Mesodermal cell (in vitro differentiated cells): ENCODE results near the gene FAM237B.

Experiments
- H3K27ac ChIP-seq: 2 replicates; pipeline ENCODE4 v1.7.0; 2013; ENCODE audit warnings: mild to moderate bottlenecking, low read depth, low read length, moderate library complexity; ENCODE audit not compliant: severe bottlenecking
- H3K36me3 ChIP-seq: 2 replicates; pipeline ENCODE4 v1.7.1; 2013; ENCODE audit warnings: mild to moderate bottlenecking, low read length, moderate library complexity; ENCODE audit not compliant: control insufficient read depth, insufficient read depth
- H3K4me1 ChIP-seq: one replicate; pipeline ENCODE4 v1.7.1; 2013; ENCODE audit warnings: mild to moderate bottlenecking, low read length; ENCODE audit not compliant: insufficient read depth, control insufficient read depth, poor library complexity, severe bottlenecking
- H3K4me3 ChIP-seq: 2 replicates; pipeline ENCODE4 v1.7.0; 2013; ENCODE audit warnings: low read length, control low read depth, mild to moderate bottlenecking; ENCODE audit not compliant: insufficient read depth, poor library complexity, severe bottlenecking; ENCODE audit errors: extremely low read depth
- H3K9me3 ChIP-seq: 2 replicates; pipeline ENCODE4 v1.7.1; 2013; ENCODE audit warnings: mild to moderate bottlenecking, low read length, moderate library complexity; ENCODE audit not compliant: control insufficient read depth
- WGBS, 2 experiments: methylation state at CpG; one replicate each; pipeline ENCODE4 v1.1.5; 2013; ENCODE audit warnings: missing lambda C conversion rate in 2 of 2; ENCODE audit not compliant: insufficient coverage in 2 of 2; 5-methylcytosine and 5-hydroxymethylcytosine counted together

Gene FAM237B

GRCh38 chr7:90290244-90291113 is 30.6 kb downstream of the FAM237B start:
- 82 to 88% methylated on average over 1 to 3 of the region's 3 CpGs for WGBS, 2 experiments
- H3K9me3 ChIP-seq = peaks cover 5% of the 10 kb centered on the region
- no peak overlapping the region for H3K4me3 ChIP-seq
- no peaks in the 10 kb centered on the region for H3K4me1 ChIP-seq
- no peak overlapping the region for H3K27ac ChIP-seq
- H3K36me3 ChIP-seq = no peaks in the 10 kb centered on the region

- Histone ChIP-seq H3K4me3 (no peak overlapping the region), H3K9me3 (no peaks in the 10 kb centered on the region), H3K27ac (no peak overlapping the region), H3K36me3 (no peaks in the 10 kb centered on the region), H3K4me1 (no peaks in the 10 kb centered on the region)
- 80% methylated on average over 1 of the region's 3 CpGs; no CpG with 5 or more reads in 1 of the 2 experiments for WGBS, 2 experiments
Observed at GRCh38 chr7:90288154-90288553, 33.0 kb downstream of the FAM237B start.

- H3K4me1 ChIP-seq = no peaks in the 10 kb centered on the region
- 89 to 95% methylated on average over 3 of the region's 5 CpGs for WGBS, 2 experiments
- H3K27ac ChIP-seq = no peak overlapping the region
- no peaks in the 10 kb centered on the region for H3K9me3 ChIP-seq
- H3K36me3 ChIP-seq = no peaks in the 10 kb centered on the region
- H3K4me3 ChIP-seq = no peak overlapping the region
Observed at GRCh38 chr7:90276033-90276728, 44.9 kb downstream of the FAM237B start.

GRCh38 chr7:90274161-90274560 is 46.9 kb downstream of the FAM237B start:
- no peaks in the 10 kb centered on the region for H3K9me3 ChIP-seq
- no peaks in the 10 kb centered on the region for H3K36me3 ChIP-seq
- H3K27ac ChIP-seq = no peak overlapping the region
- H3K4me3 ChIP-seq = no peak overlapping the region
- H3K4me1 ChIP-seq = no peaks in the 10 kb centered on the region

GRCh38 chr7:90272242-90272641 is 48.9 kb downstream of the FAM237B start:
- WGBS, 2 experiments = 80% methylated on average over 1 of the region's 2 CpGs; no CpG with 5 or more reads in 1 of the 2 experiments

GRCh38 chr7:90271753-90272152 is 49.4 kb downstream of the FAM237B start:
- H3K36me3 ChIP-seq = no peaks in the 10 kb centered on the region
- 93% methylated on average over 2 of the region's 2 CpGs; no CpG with 5 or more reads in 1 of the 2 experiments for WGBS, 2 experiments
- no peak overlapping the region for H3K4me3 ChIP-seq
- H3K27ac ChIP-seq = no peak overlapping the region
- no peaks in the 10 kb centered on the region for H3K9me3 ChIP-seq
- H3K4me1 ChIP-seq = no peaks in the 10 kb centered on the region

More at GRCh38 chr7:90272242-90272641, 48.9 kb downstream of the FAM237B start:
- Histone ChIP-seq H3K9me3 (no peaks in the 10 kb centered on the region), H3K36me3 (no peaks in the 10 kb centered on the region), H3K27ac (no peak overlapping the region), H3K4me1 (no peaks in the 10 kb centered on the region), H3K4me3 (no peak overlapping the region)

GRCh38 chr7:90270431-90271178 is 50.5 kb downstream of the FAM237B start:
- WGBS, 2 experiments = 100% methylated on average over 2 of the region's 2 CpGs; no CpG with 5 or more reads in 1 of the 2 experiments
- Histone ChIP-seq H3K4me1 (no peaks in the 10 kb centered on the region), H3K4me3 (no peak overlapping the region), H3K36me3 (no peaks in the 10 kb centered on the region), H3K27ac (no peak overlapping the region), H3K9me3 (no peaks in the 10 kb centered on the region)

- no peaks in the 10 kb centered on the region for H3K36me3 ChIP-seq
- H3K27ac ChIP-seq = no peak overlapping the region
- no peak overlapping the region for H3K4me3 ChIP-seq
- no peaks in the 10 kb centered on the region for H3K9me3 ChIP-seq
- no peaks in the 10 kb centered on the region for H3K4me1 ChIP-seq
- WGBS, 2 experiments = 75 to 93% methylated on average over 1 of the region's 1 CpG
Observed at GRCh38 chr7:90269163-90269562, 51.9 kb downstream of the FAM237B start.

GRCh38 chr7:90267263-90267858 is 53.7 kb downstream of the FAM237B start:
- Histone ChIP-seq H3K4me3 (no peak overlapping the region), H3K4me1 (no peaks in the 10 kb centered on the region), H3K9me3 (no peaks in the 10 kb centered on the region), H3K27ac (no peak overlapping the region), H3K36me3 (no peaks in the 10 kb centered on the region)
- WGBS, 2 experiments = 90% methylated on average over 2 of the region's 5 CpGs; no CpG with 5 or more reads in 1 of the 2 experiments

GRCh38 chr7:90266808-90267207 is 54.3 kb downstream of the FAM237B start:
- Histone ChIP-seq H3K9me3 (no peaks in the 10 kb centered on the region), H3K36me3 (no peaks in the 10 kb centered on the region), H3K4me3 (no peak overlapping the region), H3K27ac (no peak overlapping the region), H3K4me1 (no peaks in the 10 kb centered on the region)
- WGBS, 2 experiments = 80% methylated on average over 1 of the region's 3 CpGs; no CpG with 5 or more reads in 1 of the 2 experiments
